GM20000 (cell line): ENCODE measurements around the gene ZNF215.
"Not testable (repeated sequence)": the region's sequence is repeated elsewhere in the genome, so short reads cannot be mapped to it uniquely, and the experiment has no call there.

Experiments used
- DNase-seq: peaks from one replicate; pipeline ENCODE4 v3.0.0; 2012; ENCODE audit warnings: low spot score
- CTCF ChIP-seq: IDR thresholded peaks from 2 replicates; pipeline ENCODE4 v1.5.1; 2012; ENCODE audit warnings: mild to moderate bottlenecking, control low read depth; ENCODE audit errors: extremely low read depth, missing control alignments

Gene ZNF215

GRCh38 chr11:6895010-6895409, 31.2 kb upstream of the ZNF215 start:
- DNase-seq, result peak; percentile 17
- TF ChIP-seq CTCF, result no peak

- TF ChIP-seq CTCF, result no peak
- DNase-seq, result no peak
Measured at GRCh38 chr11:6898911-6899310, 27.3 kb upstream of the ZNF215 start.

GRCh38 chr11:6900327-6900999, 25.8 kb upstream of the ZNF215 start:
- no peak for TF ChIP-seq CTCF
- no peak for DNase-seq

GRCh38 chr11:6904804-6905203, 21.4 kb upstream of the ZNF215 start:
- not testable (repeated sequence) for DNase-seq

- TF ChIP-seq CTCF, result no peak
- no peak for DNase-seq
Measured at GRCh38 chr11:6911378-6911777, 14.8 kb upstream of the ZNF215 start.

GRCh38 chr11:6911948-6912347, 14.3 kb upstream of the ZNF215 start:
- TF ChIP-seq CTCF, result no peak
- DNase-seq, result no peak

GRCh38 chr11:6919698-6920097, 6.5 kb upstream of the ZNF215 start:
- TF ChIP-seq CTCF, result no peak
- no peak for DNase-seq

- no peak for DNase-seq
- TF ChIP-seq CTCF, result no peak
Measured at GRCh38 chr11:6920702-6921101, 5.5 kb upstream of the ZNF215 start, which contains the start of gene OR2D3. Gene OR2D3, plus strand, starts transcription at chr11:6921002. Its CDS starts 0 bp downstream, at chr11:6921002.
